Fibroblast of the aortic adventitia (primary cell): ENCODE data around the gene VSIR. TPM values are rescaled to one million over a fixed set of nuclear protein-coding genes. Genes with fewer than 3 reads are reported as not detected.

ENCODE experiments used
- DNase-seq: peaks from one replicate; pipeline ENCODE4 v3.0.0-alpha.2; 2010; ENCODE audit warnings: low read depth
- H3K4me3 ChIP-seq: 2 replicates; pipeline ENCODE4 v1.5.1; 2011; ENCODE audit warnings: low read depth, mild to moderate bottlenecking, control low read depth, low read length, moderate library complexity
- total RNA-seq: library from RNA; depleted of rRNA; stranded (reverse); fragments of >200 nt; gene quantifications from 2 replicates; pipeline ENCODE4 v1.2.3, GENCODE V29; 2012; ENCODE audit warnings: low replicate concordance
- TF ChIP-seq, protein P1 (sequence below): IDR thresholded peaks from 2 replicates; pipeline ENCODE4 v1.5.1; 2011; ENCODE audit warnings: mild to moderate bottlenecking, low read length, control low read depth, inconsistent platforms; ENCODE audit not compliant: insufficient read depth

Gene VSIR
- total RNA-seq, 1 donor: 16.9 TPM

DNA sequence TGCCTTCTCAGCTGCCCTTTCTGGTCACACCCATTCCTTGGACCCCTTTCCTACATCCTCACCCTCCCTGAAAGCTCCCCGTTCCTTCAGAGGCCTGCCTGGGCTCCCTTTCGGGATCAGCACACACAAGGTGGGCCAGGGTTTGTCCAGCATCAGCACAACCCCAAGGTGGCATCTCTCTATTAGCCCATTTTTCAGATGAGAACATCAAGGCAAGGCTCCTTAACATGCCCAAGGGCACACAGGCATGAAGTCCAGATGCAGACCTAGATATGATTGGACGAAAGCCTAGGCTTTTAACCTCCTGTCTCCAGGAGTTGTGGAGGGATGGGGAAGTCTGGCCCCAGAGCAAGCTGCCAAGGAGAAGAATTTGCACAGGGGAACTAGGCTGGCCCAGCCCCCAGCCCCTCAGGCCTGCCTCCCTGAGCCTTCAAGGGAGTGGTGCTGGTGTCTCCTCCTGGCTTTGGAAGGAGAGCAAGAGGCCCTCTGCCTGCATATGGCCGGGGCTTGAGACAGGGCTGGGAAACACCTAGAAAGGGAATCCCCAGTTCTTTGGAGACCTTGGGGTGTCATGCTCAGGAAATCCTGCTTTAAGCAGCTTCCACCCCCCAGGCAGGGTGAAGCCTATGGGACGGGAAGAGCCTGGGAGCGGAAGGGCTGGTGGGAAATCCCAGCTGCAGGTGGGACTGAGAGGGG is 9.0 kb upstream of the VSIR start:
- H3K4me3 ChIP-seq: no peak overlapping the region
- no peak for DNase-seq
- TF ChIP-seq, protein P1, sequence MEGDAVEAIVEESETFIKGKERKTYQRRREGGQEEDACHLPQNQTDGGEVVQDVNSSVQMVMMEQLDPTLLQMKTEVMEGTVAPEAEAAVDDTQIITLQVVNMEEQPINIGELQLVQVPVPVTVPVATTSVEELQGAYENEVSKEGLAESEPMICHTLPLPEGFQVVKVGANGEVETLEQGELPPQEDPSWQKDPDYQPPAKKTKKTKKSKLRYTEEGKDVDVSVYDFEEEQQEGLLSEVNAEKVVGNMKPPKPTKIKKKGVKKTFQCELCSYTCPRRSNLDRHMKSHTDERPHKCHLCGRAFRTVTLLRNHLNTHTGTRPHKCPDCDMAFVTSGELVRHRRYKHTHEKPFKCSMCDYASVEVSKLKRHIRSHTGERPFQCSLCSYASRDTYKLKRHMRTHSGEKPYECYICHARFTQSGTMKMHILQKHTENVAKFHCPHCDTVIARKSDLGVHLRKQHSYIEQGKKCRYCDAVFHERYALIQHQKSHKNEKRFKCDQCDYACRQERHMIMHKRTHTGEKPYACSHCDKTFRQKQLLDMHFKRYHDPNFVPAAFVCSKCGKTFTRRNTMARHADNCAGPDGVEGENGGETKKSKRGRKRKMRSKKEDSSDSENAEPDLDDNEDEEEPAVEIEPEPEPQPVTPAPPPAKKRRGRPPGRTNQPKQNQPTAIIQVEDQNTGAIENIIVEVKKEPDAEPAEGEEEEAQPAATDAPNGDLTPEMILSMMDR: no peak

- no peak overlapping the region for H3K4me3 ChIP-seq
- DNase-seq: no peak
- TF ChIP-seq, protein P1: no peak
Measured at GRCh38 chr10:71780719-71781118, 7.4 kb upstream of the VSIR start.

- H3K4me3 ChIP-seq: no peak overlapping the region
- TF ChIP-seq, protein P1: no peak
- DNase-seq: no peak
Measured at GRCh38 chr10:71780156-71780555, 6.8 kb upstream of the VSIR start.

DNA sequence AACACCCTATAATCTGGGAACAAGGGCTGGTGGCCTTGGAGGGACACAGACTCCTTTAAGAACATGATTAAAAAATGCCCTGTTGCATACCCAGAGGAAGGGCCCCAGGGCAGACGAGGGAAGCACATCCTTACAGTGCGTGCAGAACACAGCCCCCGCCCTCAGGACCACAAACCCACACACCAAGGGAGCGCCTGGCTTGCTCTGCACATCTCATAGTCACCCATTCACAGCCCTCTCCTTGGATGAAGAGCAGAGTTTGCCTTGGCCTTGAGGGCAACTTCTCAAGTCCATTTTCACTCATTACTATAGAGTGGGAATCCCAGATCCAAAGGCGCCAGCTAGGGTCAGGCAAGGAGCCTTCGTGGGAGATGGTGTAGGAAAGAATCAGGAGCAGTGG is 6.3 kb upstream of the VSIR start:
- TF ChIP-seq, protein P1: no peak
- no peak overlapping the region for H3K4me3 ChIP-seq
- no peak for DNase-seq

DNA sequence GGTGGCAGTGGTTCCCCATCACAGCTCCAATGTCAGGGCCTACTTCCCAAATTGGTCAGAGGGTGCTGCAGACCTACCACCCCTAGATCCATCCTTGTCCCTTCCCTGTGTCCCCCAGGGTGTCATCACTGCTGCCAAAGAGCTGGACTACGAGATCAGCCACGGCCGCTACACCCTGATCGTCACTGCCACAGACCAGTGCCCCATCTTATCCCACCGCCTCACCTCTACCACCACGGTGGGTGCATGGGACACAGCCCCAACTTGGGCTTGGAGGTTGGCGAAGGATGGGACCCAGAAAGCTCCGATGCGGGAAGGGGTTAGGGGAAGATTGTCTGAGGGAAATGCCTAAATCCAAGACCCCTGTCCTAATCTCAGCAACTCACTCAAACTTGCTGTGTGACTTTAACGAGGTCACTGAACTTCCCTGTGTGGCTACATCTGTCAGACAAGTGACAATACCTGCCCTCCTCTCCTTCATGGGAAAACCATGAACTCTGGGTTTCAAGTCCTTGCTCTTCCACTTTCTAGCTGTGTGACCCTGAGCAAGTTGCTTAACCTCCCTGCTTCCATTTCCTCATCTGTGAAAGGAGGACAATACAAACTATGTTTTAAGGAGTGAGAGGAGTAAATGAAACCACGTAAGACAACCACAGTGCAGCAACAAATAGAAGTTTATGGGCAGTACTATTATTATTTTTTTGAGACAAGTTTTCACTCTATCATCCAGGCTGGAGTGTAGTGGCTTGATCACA is 4.9 kb upstream of the VSIR start:
- DNase-seq: no peak
- no peak overlapping the region for H3K4me3 ChIP-seq
- TF ChIP-seq, protein P1: no peak

DNA sequence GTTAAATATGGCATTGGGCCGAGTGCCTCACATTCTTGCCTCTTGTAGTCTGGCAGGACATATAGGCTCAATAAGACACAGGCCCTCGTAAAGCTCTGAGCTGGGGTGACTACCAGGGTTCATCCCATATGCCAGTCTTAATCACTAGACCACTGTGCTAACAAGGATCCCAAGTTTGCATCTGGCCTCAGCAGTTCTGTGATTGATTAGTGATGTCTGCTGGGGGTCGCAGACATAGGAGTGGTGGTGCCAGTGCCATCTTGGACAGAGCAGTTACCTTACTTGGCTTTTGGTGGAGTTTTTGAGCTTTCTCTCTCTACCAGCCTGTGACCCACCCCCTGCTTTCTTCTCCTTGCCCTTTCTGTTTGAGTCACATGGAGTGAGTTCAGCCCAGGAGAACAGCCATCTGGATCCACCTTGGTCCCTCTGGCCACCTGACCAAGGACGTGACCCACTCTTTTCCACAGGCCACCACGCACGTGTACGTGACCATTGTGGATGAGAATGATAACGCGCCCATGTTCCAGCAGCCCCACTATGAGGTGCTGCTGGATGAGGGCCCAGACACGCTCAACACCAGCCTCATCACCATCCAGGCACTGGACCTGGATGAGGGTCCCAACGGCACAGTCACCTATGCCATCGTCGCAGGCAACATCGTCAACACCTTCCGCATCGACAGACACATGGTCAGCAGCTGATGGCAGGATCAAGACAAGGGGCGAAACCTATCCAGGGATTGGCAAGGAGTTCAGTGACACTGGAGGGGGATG is 4.1 kb upstream of the VSIR start:
- DNase-seq: no peak
- TF ChIP-seq, protein P1: no peak
- H3K4me3 ChIP-seq: no peak overlapping the region
